ENCODE measurements around the gene TMEM115.

GRCh38 chr3:50331364-50331907, 27.9 kb downstream of the TMEM115 start:
- TF ChIP-seq ZFX (IDR thresholded peaks at IDR 0.05; ENCODE audit: borderline replicate concordance) (no peak), CTCF (IDR thresholded peaks at IDR 0.05) (no peak)

All from 22Rv1 (cell line).